ENCODE measurements around the gene FAM117A.
A peak's percentile ranks its signal among the peaks of the same experiment; 100 is the strongest.
"Not testable (repeated sequence)": the region's sequence is repeated elsewhere in the genome, so short reads cannot be mapped to it uniquely, and the experiment has no call there.

The FAM117A gene

GRCh38 chr17:49762151-49762941 lies 1.6 kb downstream of the FAM117A start:
- no peak for DNase-seq

DNA sequence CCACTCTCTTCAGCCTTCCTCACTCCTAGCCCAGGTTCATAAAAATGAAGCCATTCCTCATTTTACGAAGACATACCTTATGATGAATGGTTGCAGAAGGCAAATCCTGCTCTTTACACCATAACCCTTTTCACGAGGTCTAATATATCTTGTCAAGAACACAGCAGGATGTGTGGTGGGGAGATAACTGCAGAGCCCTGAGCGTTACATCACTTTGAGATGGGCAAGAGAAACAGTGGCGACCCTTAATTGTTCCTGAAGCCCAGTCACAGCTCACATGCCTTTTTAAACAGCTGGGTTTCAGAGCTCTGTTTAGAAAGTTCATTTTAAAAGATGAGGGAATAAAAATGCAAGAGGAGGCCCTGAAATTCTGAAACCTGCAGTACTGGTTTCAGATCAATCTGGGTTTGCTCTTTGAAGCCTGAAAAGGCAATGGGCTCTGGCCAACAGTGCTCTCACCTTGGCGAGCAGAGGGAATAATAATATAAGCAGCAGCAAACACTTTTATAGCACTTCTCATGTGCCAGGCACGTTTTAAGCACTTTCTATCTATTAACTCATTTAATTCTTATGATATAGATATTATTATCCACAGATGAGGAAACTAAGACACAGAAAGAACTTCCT lies 2.9 kb downstream of the FAM117A start:
- DNase-seq: no peak

- DNase-seq: no peak
Measured at GRCh38 chr17:49760296-49760695, 3.6 kb downstream of the FAM117A start.

DNA sequence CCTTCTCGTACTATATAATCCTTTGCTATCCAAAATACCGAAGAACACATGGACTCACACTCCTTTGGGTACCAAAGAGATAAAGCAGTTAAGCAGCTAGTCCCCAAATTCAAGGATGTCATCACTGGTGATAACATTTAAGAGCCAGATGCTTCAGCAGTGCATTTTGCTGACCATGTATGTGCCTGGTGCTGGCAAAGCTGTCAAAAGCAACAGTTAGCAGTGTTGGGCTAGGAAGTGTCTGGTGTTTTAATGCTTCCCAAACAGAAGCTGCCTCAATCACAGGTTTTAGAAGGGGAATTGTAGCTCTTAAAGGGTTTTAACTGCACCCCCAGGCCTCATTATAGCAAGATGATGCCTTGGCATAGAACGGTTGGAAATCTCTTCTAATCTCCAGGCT lies 4.7 kb downstream of the FAM117A start:
- DNase-seq: no peak

DNA sequence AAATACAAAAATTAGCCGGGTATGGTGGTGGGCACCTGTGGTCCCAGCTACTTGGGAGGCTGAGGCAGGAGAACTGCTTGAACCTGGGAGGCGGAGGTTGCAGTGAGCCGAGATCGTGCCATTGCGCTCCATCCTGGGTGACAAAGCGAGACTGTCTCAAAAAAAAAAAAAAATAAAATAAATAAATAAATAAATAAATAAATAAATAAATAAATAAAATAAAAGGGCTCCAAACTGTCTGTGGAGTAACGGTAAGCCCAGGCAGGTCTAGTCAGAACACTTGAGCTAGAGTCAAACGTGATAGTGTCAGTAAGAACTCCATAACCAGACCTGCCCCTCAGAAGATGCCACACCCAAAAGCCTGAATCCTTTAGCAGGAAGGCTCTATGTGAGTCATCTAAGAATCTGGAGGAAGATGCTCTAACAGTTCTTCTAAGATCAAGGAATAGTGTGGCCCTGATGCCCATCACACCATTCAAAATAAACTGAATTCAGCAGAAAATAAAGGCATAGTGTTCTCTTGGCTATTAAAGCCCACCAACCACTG lies 5.4 kb downstream of the FAM117A start:
- DNase-seq: not testable (repeated sequence)

GRCh38 chr17:49757151-49757777 lies 6.7 kb downstream of the FAM117A start:
- no peak for DNase-seq

DNA sequence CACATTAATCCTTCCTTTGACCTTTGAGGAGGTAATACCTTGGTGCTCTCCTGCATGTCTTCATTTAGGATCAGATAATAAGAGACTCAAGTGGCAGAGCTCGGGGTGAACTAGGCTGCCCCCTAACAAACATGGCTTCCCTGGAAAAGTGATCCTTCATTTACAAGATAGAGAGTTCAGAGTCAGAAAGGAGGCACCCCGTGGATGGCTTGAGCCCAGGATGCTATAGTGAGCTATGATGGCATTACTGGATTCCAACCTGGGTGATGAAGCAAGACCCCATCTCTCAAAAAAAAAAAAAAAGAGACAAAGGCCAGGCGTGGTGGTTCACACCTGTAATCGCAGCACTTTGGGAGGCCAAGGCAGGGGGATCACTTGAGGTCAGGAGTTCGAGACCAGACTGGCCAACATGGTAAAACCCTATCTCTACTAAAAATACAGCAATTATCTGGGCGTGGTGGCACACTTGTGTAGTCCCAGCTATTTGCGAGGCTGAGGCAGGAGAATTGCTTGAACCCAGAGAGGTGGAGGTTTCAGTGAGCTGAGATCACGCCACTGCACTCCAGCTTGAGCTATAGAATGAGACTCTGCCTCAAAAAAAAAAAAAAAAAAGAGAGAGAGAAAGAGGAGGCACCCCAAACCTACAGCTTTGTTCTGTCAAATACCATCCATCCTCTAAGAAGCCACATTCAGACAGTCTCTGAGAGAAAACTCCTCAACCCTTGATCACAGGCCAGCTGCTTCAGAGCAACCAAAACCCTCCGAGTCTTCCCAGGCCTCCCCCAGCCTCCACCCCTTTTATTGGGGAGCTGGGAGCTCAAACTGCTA lies 7.4 kb downstream of the FAM117A start:
- no peak for DNase-seq

DNA sequence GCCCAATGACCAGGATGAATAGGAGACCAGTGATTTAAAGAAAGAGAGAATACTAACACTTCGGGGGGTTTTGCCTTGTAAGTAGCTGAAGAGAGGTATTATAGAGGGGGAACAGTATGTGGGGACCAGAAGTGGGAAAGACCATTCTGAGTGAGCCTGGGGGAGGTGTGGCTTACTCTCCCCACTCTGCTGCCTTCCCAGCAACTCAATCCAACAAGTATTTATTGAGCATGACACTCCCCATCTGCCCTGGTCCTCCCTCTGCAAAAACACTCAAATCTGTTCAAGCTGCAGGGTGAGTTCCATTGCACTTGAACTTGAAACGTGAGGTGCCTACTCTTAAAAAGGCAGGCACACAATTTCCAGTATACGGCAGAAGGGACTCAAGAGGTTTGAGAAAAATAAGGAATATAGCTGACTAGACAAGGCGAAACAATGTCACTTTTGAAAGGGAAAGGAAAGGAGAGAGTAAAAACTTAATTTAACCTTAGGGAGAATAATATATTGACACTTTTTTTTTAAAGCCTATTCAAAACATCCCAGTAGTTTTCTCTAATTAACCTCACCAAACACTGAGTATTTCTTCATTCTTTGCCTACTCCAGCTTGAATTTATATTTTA lies 8.2 kb downstream of the FAM117A start:
- no peak for DNase-seq

- DNase-seq: no peak
Measured at GRCh38 chr17:49753959-49754391, 10.0 kb downstream of the FAM117A start.

GRCh38 chr17:49752508-49752907 lies 11.4 kb downstream of the FAM117A start:
- no peak for DNase-seq

DNA sequence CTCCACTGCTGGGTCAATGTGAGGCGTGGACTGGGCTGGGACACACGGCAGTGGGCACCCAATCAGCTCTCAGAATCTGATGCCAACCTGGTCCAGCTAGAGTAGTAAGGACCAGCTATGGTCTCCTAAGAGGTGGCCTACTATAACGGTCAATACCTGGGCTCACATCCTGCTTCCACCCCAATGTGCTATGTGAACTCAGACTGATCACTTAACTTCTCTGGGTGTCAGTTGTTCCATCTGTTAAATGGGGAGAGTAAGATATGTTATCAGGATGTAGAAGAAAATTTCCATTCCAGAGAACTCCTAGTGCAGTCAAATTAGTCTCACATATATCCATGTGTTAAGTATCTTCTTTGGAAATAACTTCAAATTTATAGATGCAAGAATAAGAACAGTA lies 14.2 kb downstream of the FAM117A start:
- no peak for DNase-seq

- peak; percentile 52 for DNase-seq
Measured at GRCh38 chr17:49748791-49749190, 15.1 kb downstream of the FAM117A start.

- DNase-seq: no peak
Measured at GRCh38 chr17:49748223-49748622, 15.7 kb downstream of the FAM117A start.

DNA sequence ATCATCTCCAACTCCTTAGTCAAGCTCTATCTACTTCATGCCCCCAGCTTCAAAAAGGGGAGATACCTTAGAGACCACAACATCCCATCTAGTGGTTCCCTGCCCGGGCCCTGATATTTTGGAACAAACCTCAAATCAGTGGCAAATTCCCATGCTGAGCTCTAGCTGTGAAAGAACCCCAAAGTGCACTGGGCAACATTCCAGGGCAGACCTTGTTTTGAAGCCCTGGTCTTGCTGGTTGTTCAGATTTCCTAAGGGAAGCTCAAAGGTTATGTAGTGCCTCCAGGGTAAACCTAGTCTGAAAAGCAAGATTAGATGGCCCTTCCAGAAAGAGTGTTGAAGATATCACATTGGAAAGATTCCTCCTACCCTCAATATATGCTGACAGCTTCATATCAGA lies 16.3 kb downstream of the FAM117A start:
- no peak for DNase-seq

- DNase-seq: no peak
Measured at GRCh38 chr17:49746791-49747490, 17.0 kb downstream of the FAM117A start.

- no peak for DNase-seq
Measured at GRCh38 chr17:49745175-49746139, 18.5 kb downstream of the FAM117A start.

DNA sequence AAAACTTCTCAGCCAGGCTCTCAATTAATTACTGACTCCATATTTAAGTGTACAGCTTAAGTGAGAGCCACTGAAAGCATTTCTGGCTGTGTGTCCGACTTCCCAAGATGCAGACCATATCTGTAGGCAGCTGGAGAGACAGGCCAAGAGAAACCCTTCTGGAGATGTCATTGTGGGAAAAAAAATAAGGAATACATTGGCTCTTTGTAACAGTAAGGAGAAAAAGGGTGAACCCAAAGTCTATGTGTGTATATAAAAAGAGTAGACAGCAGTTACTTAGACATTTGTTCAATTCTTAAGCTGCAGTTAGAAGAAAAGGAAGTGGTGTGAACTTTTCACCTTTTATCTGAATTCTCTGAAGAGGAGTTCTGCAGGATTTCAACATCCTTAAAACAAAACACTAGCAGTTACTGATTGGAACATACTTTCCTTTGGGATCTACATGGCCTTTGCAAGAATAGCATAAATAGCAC lies 21.7 kb downstream of the FAM117A start:
- DNase-seq: no peak

- DNase-seq: no peak
Measured at GRCh38 chr17:49741692-49742076, 22.2 kb downstream of the FAM117A start.

- DNase-seq: no peak
Measured at GRCh38 chr17:49741009-49741691, 22.8 kb downstream of the FAM117A start.

All from activated T-cell treated with anti-CD3 and anti-CD28 coated beads, Interleukin-2, amount 50 U/mL, for 1 hour (primary cell).